Measurements from ENCODE around the gene CRYAA.

Gene CRYAA

GRCh38 chr21:43203591-43203990, 34.8 kb downstream of the CRYAA start:
- no peak for DNase-seq (ENCODE audit: low read depth in 1 of 2, low spot score in 1 of 2)
- H3K4me3 ChIP-seq (replicated peaks; ENCODE audit: insufficient read depth, low read length) = no peak overlapping the region
- no peak overlapping the region for H3K27ac ChIP-seq (replicated peaks)
- TF ChIP-seq CTCF (IDR thresholded peaks at IDR 0.05; ENCODE audit: insufficient read depth, low read length) (no peak), GABPA (IDR thresholded peaks at IDR 0.05; ENCODE audit: low read depth) (no peak), REST (IDR thresholded peaks at IDR 0.05; ENCODE audit: insufficient replicate concordance, low read depth) (no peak)
- H3K27me3 ChIP-seq (ENCODE audit: insufficient read depth, poor library complexity, severe bottlenecking) = no peaks in the 10 kb centered on the region

- no peak for TF ChIP-seq SPI1 (IDR thresholded peaks at IDR 0.05; ENCODE audit: borderline replicate concordance, low read depth)
- no peaks in the 10 kb centered on the region for H3K27me3 ChIP-seq (ENCODE audit: insufficient read depth, poor library complexity, severe bottlenecking)
- no peak overlapping the region for H3K4me3 ChIP-seq (replicated peaks; ENCODE audit: insufficient read depth, low read length)
- H3K27ac ChIP-seq (replicated peaks) = no peak overlapping the region
- no peak for DNase-seq (ENCODE audit: low read depth in 1 of 2, low spot score in 1 of 2)
Measured at GRCh38 chr21:43204638-43205037, 35.8 kb downstream of the CRYAA start.

GRCh38 chr21:43206231-43207042, 37.6 kb downstream of the CRYAA start:
- DNase-seq (ENCODE audit: low read depth in 1 of 2, low spot score in 1 of 2) = no peak
- no peak overlapping the region for H3K27ac ChIP-seq (replicated peaks)
- TF ChIP-seq CTCF (IDR thresholded peaks at IDR 0.05; ENCODE audit: insufficient read depth, low read length) (no peak), POLR2AphosphoS5 (IDR thresholded peaks at IDR 0.05; ENCODE audit: low read depth) (no peak), GABPA (IDR thresholded peaks at IDR 0.05; ENCODE audit: low read depth) (no peak)
- H3K27me3 ChIP-seq (ENCODE audit: insufficient read depth, poor library complexity, severe bottlenecking) = no peaks in the 10 kb centered on the region
- H3K4me3 ChIP-seq (replicated peaks; ENCODE audit: insufficient read depth, low read length) = no peak overlapping the region

- no peak for DNase-seq (ENCODE audit: low read depth in 1 of 2, low spot score in 1 of 2)
- H3K27me3 ChIP-seq (ENCODE audit: insufficient read depth, poor library complexity, severe bottlenecking) = no peaks in the 10 kb centered on the region
- no peak overlapping the region for H3K27ac ChIP-seq (replicated peaks)
- no peak for TF ChIP-seq SPI1 (IDR thresholded peaks at IDR 0.05; ENCODE audit: borderline replicate concordance, low read depth)
- TF ChIP-seq CTCF (IDR thresholded peaks at IDR 0.05; ENCODE audit: insufficient read depth, low read length) = no peak
- no peak for TF ChIP-seq REST (IDR thresholded peaks at IDR 0.05; ENCODE audit: insufficient replicate concordance, low read depth)
- TF ChIP-seq GABPA (IDR thresholded peaks at IDR 0.05; ENCODE audit: low read depth) = no peak
- no peak for TF ChIP-seq POLR2AphosphoS5 (IDR thresholded peaks at IDR 0.05; ENCODE audit: low read depth)
- no peak overlapping the region for H3K4me3 ChIP-seq (replicated peaks; ENCODE audit: insufficient read depth, low read length)
Measured at GRCh38 chr21:43207043-43207315, 38.2 kb downstream of the CRYAA start.

Data from HL-60 (cell line).